Chondrocyte (in vitro differentiated cells): Measurements from ENCODE around the gene FAXDC2. TPM values are rescaled to one million over a fixed set of nuclear protein-coding genes. Genes with fewer than 3 reads are reported as not detected.

Source experiments
- DNase-seq: peaks from one replicate; pipeline ENCODE4 v3.0.0; 2021; ENCODE audit warnings: mixed read lengths, low spot score
- H3K27ac Mint-ChIP-seq: one replicate; pipeline ENCODE4 v1.8.0; 2021; ENCODE audit warnings: mild to moderate bottlenecking, moderate library complexity, mixed read lengths; ENCODE audit not compliant: unreplicated experiment
- H3K27me3 Mint-ChIP-seq: 2 replicates; pipeline ENCODE4 v1.8.0; 2021; ENCODE audit warnings: low read depth, mixed read lengths
- H3K36me3 Mint-ChIP-seq: 2 replicates; pipeline ENCODE4 v1.8.0; 2021; ENCODE audit warnings: low read depth, mixed read lengths
- H3K4me1 Mint-ChIP-seq: 2 replicates; pipeline ENCODE4 v1.8.0; 2021; ENCODE audit warnings: low read depth, mild to moderate bottlenecking, mixed read lengths
- H3K4me3 Mint-ChIP-seq: one replicate; pipeline ENCODE4 v1.8.0; 2021; ENCODE audit warnings: mild to moderate bottlenecking, moderate library complexity, mixed read lengths; ENCODE audit not compliant: unreplicated experiment
- H3K9me3 Mint-ChIP-seq: 2 replicates; pipeline ENCODE4 v1.8.0; 2021; ENCODE audit warnings: low read depth, mixed read lengths
- CTCF ChIP-seq: fragments of 200-600 bp; sonication (generic); IDR thresholded peaks from 2 replicates; pipeline ENCODE4 v1.5.0; 2021; ENCODE audit warnings: antibody characterized with exemption, mild to moderate bottlenecking, moderate library complexity
- total RNA-seq: library from RNA; stranded (reverse); gene quantifications from 3 replicates; pipeline ENCODE4 v1.2.1, GENCODE V29; 2021

The FAXDC2 gene
- total RNA-seq, 1 donor from 2014 or later = 2.3 TPM

- DNase-seq = no peak
- Mint-ChIP-seq H3K9me3 (no peaks in the 10 kb centered on the region), H3K27ac (peak overlapping the region; percentile 5), H3K4me1 (peaks cover 16% of the 10 kb centered on the region), H3K36me3 (peaks cover 36% of the 10 kb centered on the region), H3K27me3 (no peaks in the 10 kb centered on the region), H3K4me3 (no peak overlapping the region)
- no peak for TF ChIP-seq CTCF
Observed at GRCh38 chr5:154794525-154795234, 55.7 kb downstream of the FAXDC2 start.

GRCh38 chr5:154793599-154794524 lies 56.5 kb downstream of the FAXDC2 start:
- Mint-ChIP-seq H3K36me3 (peaks cover 30% of the 10 kb centered on the region), H3K27me3 (no peaks in the 10 kb centered on the region), H3K4me3 (no peak overlapping the region), H3K9me3 (no peaks in the 10 kb centered on the region), H3K4me1 (peaks cover 16% of the 10 kb centered on the region), H3K27ac (no peak overlapping the region)
- TF ChIP-seq CTCF = no peak
- DNase-seq = no peak

- Mint-ChIP-seq H3K4me3 (no peak overlapping the region), H3K27ac (no peak overlapping the region), H3K36me3 (peaks cover 26% of the 10 kb centered on the region), H3K27me3 (no peaks in the 10 kb centered on the region), H3K4me1 (peaks cover 28% of the 10 kb centered on the region), H3K9me3 (no peaks in the 10 kb centered on the region)
- TF ChIP-seq CTCF = no peak
- DNase-seq = no peak
Observed at GRCh38 chr5:154791535-154791934, 58.9 kb downstream of the FAXDC2 start.

- H3K36me3 Mint-ChIP-seq = peaks cover 14% of the 10 kb centered on the region
- H3K27me3 Mint-ChIP-seq = no peaks in the 10 kb centered on the region
- H3K4me3 Mint-ChIP-seq = no peak overlapping the region
- H3K27ac Mint-ChIP-seq = peak overlapping the region; percentile 90
- H3K4me1 Mint-ChIP-seq = peaks cover 49% of the 10 kb centered on the region
- no peak for DNase-seq
- TF ChIP-seq CTCF = no peak
- H3K9me3 Mint-ChIP-seq = no peaks in the 10 kb centered on the region
Observed at GRCh38 chr5:154788212-154788611, 62.2 kb downstream of the FAXDC2 start.

GRCh38 chr5:154786414-154786813 lies 64.0 kb downstream of the FAXDC2 start:
- no peak for TF ChIP-seq CTCF
- Mint-ChIP-seq H3K27ac (no peak overlapping the region), H3K9me3 (no peaks in the 10 kb centered on the region), H3K27me3 (no peaks in the 10 kb centered on the region), H3K4me1 (peaks cover 66% of the 10 kb centered on the region), H3K4me3 (no peak overlapping the region), H3K36me3 (peaks cover 4% of the 10 kb centered on the region)
- no peak for DNase-seq
